C4-2B (cell line): ENCODE data around the gene TCEAL4.
"Not testable (repeated sequence)": the region's sequence is repeated elsewhere in the genome, so short reads cannot be mapped to it uniquely, and the experiment has no call there.

Source experiments
- H3K27ac ChIP-seq: fragments of 450-650 bp; 2 replicates; pipeline ENCODE4 v1.5.1; 2017
- ZFX ChIP-seq: fragments of 450-650 bp; IDR thresholded peaks from 2 replicates; pipeline ENCODE4 v1.6.1; 2017
- TF ChIP-seq, protein P1 (sequence below): fragments of 450-650 bp; conservative IDR thresholded peaks from 2 replicates; pipeline ENCODE4 v1.5.1; 2017; ENCODE audit warnings: mild to moderate bottlenecking

TCEAL4 gene

DNA sequence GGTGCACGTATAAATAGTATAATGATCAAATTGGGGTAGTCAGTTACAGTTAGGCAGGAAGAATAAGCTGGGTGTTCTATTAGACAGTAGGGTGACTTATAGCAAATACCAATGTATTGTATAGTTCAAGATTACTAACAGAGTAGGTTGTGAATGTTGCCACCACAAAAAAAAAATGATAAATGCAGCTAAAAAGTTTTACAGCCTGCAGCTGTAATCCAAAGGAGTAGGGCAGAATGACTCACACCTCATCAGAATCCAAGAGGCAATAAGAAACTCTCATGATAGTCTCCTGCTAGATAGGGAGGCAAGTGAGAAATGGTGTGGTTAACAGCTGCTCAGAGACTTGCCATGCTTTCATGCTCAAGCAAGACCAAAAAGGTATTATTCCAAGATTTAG lies 19.6 kb upstream of the TCEAL4 start:
- no peak for TF ChIP-seq ZFX
- TF ChIP-seq, protein P1, sequence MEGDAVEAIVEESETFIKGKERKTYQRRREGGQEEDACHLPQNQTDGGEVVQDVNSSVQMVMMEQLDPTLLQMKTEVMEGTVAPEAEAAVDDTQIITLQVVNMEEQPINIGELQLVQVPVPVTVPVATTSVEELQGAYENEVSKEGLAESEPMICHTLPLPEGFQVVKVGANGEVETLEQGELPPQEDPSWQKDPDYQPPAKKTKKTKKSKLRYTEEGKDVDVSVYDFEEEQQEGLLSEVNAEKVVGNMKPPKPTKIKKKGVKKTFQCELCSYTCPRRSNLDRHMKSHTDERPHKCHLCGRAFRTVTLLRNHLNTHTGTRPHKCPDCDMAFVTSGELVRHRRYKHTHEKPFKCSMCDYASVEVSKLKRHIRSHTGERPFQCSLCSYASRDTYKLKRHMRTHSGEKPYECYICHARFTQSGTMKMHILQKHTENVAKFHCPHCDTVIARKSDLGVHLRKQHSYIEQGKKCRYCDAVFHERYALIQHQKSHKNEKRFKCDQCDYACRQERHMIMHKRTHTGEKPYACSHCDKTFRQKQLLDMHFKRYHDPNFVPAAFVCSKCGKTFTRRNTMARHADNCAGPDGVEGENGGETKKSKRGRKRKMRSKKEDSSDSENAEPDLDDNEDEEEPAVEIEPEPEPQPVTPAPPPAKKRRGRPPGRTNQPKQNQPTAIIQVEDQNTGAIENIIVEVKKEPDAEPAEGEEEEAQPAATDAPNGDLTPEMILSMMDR, result no peak

DNA sequence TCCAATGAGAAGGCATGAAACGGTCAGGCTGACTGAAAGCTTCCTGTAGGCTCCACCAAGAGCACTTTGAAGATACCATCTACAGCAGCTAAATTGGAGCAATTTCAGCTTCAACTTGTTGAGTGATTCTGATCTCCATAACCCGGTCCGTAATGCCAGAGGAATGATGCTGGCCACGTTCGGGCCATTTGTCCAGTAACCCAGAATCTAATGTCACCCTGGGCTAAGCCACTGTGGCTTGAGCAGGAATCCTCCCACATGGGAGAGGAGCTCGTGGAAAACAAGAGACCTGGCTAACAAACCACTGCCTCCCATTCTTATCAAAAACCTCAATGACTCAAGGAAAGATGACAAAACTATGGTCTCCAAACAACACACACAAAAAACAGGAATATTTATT lies 14.2 kb upstream of the TCEAL4 start:
- TF ChIP-seq, protein P1, result no peak
- H3K27ac ChIP-seq, result no peak overlapping the region

More for the DNA sequence above, 19.6 kb upstream of the TCEAL4 start:
- H3K27ac ChIP-seq, result no peak overlapping the region

DNA sequence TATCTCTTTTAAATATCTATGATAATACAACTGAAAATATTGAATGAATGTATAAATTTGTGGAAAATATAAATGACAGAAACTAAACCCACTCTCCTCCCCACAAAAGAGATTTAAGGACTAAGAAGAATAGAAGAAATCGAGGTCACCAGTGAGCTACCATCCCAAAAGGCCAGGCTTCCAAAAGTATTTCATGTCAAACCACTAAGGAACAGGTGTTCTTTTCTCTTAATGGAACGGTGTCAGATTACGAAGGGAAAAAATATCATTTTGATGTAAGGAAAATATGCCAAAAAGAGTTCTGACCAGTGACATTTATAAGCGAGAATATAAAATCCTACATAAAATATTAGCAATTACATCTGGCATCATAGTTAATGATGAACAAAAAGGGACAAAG lies 13.6 kb upstream of the TCEAL4 start:
- no peak overlapping the region for H3K27ac ChIP-seq
- TF ChIP-seq, protein P1, result no peak
- TF ChIP-seq ZFX, result no peak

DNA sequence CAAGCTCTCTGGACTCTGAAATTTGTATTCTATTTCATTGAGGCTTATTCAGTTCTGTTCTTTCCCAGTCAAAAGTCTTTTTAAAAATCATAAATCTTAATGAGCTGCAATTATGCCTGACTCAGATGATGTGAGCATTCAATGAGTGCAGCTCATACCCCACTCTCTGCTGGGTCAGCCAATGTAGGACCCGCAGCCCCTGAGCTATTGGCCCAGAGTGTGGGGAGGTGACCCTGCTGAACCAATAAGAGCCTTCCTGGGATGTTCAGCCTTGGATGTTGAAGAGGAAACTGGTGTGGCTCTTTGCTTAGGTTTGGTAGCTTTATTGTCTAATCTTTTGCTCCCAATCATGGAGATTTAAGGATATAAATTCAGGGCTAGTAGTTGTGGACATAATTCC lies 12.1 kb upstream of the TCEAL4 start:
- TF ChIP-seq ZFX, result no peak
- TF ChIP-seq, protein P1, result no peak
- H3K27ac ChIP-seq, result no peak overlapping the region

DNA sequence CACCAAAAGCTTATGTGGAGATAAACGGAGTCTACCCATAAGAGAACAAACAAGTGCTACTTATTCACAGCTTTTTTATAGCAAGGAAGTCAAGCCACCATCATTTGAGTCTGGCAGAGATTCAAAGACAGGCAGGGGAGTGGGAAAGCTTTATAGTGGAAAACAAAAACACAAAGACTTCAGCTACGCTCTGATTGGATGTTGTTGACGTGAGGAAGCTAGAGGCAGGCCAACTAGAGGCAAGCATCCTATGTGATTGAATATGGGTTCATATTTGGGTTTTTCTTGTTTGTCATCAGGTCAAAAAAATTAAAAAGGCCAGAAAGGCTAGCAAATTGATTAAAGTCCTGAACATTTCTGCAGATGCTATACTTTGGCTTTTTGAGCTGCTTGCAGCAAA lies 719 bp upstream of the TCEAL4 start:
- no peak overlapping the region for H3K27ac ChIP-seq
- TF ChIP-seq, protein P1, result no peak
- no peak for TF ChIP-seq ZFX

DNA sequence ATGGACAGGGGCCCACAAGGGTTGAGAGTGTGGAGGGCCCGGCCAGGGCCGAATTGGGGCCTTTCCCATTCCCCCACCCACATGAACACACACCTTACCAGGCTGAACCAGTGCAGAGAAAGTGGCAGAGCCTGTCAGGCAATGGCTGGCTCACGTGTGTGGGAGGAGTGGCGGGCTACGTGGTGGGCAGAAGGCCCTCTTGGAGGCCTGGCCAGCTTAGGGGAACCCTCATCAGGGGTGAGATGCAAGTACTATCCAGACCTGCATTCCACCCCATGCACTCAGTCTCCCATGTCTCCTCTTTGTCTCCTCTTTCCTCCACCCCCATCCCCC lies 965 bp downstream of the TCEAL4 start:
- TF ChIP-seq, protein P1, result no peak
- TF ChIP-seq ZFX, result no peak
- H3K27ac ChIP-seq, result peak overlapping the region; percentile 90

DNA sequence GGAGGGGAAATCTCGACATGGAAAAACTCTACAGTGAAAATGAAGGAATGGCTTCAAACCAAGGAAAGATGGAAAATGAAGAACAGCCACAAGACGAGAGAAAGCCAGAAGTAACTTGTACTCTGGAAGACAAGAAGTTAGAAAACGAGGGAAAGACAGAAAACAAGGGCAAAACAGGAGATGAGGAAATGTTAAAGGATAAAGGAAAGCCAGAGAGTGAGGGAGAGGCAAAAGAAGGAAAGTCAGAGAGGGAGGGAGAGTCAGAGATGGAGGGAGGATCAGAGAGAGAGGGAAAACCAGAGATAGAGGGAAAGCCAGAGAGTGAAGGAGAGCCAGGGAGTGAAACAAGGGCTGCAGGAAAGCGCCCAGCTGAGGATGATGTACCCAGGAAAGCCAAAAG lies 1.3 kb downstream of the TCEAL4 start:
- H3K27ac ChIP-seq, result peak overlapping the region; percentile 90
- TF ChIP-seq ZFX, result no peak
- TF ChIP-seq, protein P1, result no peak

DNA sequence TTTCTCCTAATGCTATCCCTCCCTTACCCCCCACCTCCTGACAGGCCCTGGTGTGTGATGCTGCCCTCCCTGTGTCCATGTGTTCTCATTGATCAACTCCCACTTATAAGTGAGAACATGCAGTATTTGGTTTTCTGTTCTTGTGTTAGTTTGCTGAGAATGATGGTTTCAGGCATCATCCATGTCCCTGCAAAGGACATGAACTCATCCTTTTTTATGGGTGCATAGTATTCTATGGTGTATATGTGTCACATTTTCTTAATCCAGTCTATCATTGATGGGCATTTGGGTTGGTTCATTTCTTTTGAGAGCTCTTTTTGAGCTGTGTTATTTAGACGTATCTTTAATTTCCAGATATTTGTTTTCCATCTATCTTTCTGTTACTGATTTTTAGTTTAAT lies 7.0 kb downstream of the TCEAL4 start:
- H3K27ac ChIP-seq, result not testable (repeated sequence)

DNA sequence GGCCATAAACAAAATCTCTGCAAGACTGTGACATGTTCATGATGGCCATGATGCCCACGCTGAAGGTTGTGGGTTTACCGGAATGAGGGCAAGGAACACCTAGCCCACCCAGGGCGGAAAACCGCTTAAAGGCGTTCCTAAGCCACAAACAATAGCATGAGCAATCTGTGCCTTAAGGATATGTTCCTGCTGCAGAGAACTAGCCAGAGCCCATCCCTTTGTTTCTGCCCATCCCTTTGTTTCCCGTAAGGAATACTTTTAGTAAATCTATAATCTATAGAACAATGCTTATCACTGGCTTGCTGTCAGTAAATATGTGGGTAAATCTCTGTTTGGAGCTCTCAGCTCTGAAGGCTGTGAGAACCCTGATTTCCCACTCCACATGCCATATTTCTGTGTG lies 9.9 kb downstream of the TCEAL4 start:
- not testable (repeated sequence) for H3K27ac ChIP-seq
